ENCODE measurements around the gene DNPH1. TPM values are rescaled to one million over a fixed set of nuclear protein-coding genes. Genes with fewer than 3 reads are reported as not detected.

Gene DNPH1
- total RNA-seq, 1 donor from 2014 or later = 39.1 TPM

DNA sequence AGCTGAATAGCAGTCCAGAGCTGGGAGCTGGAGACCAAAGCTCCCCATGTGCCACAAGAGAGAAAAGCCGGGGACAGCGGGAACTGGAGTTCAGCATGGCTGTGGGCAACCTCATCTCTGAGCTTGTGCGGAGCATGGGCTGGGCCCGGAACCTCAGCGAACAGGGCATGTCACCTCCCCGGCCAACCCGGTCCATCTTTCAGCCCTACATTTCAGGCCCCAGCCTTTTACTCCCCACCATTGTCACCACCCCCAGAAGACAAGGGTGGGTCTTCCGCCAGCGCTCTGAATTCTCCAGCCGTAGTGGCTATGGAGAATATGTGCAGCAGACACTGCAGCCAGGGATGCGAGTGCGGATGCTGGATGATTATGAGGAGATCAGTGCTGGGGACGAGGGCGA lies 43.3 kb downstream of the DNPH1 start:
- peaks cover 0 to 12% of the 10 kb centered on the region in 2 donors for H3K4me1 ChIP-seq
- H3K36me3 ChIP-seq = peaks cover 31 to 41% of the 10 kb centered on the region in 2 donors
- H3K4me3 ChIP-seq = no peak overlapping the region
- H3K9me3 ChIP-seq = no peaks in the 10 kb centered on the region
- intact Hi-C loops (cut with DNase I) = no loop called here
- TF ChIP-seq, protein P1, sequence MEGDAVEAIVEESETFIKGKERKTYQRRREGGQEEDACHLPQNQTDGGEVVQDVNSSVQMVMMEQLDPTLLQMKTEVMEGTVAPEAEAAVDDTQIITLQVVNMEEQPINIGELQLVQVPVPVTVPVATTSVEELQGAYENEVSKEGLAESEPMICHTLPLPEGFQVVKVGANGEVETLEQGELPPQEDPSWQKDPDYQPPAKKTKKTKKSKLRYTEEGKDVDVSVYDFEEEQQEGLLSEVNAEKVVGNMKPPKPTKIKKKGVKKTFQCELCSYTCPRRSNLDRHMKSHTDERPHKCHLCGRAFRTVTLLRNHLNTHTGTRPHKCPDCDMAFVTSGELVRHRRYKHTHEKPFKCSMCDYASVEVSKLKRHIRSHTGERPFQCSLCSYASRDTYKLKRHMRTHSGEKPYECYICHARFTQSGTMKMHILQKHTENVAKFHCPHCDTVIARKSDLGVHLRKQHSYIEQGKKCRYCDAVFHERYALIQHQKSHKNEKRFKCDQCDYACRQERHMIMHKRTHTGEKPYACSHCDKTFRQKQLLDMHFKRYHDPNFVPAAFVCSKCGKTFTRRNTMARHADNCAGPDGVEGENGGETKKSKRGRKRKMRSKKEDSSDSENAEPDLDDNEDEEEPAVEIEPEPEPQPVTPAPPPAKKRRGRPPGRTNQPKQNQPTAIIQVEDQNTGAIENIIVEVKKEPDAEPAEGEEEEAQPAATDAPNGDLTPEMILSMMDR (IDR thresholded peaks at IDR 0.05) = no peak
- no peak for DNase-seq (ENCODE audit: low spot score in 2 of 2)
- H3K27me3 ChIP-seq = no peaks in the 10 kb centered on the region
- H3K27ac ChIP-seq = no peak overlapping the region

- no peak for DNase-seq (ENCODE audit: low spot score in 2 of 2)
- no peak overlapping the region for H3K27ac ChIP-seq
- TF ChIP-seq, protein P1 (IDR thresholded peaks at IDR 0.05) = no peak
- peaks cover 0 to 12% of the 10 kb centered on the region in 2 donors for H3K4me1 ChIP-seq
- H3K4me3 ChIP-seq = no peak overlapping the region
- H3K27me3 ChIP-seq = no peaks in the 10 kb centered on the region
- intact Hi-C loops (cut with DNase I) = no loop called here
- H3K9me3 ChIP-seq = no peaks in the 10 kb centered on the region
- peaks cover 31 to 43% of the 10 kb centered on the region in 2 donors for H3K36me3 ChIP-seq
Observed at GRCh38 chr6:43185391-43185985, 43.8 kb downstream of the DNPH1 start.

GRCh38 chr6:43184268-43184985 lies 44.9 kb downstream of the DNPH1 start:
- intact Hi-C loops (cut with DNase I) = no loop called here
- no peak overlapping the region for H3K27ac ChIP-seq
- TF ChIP-seq, protein P1 (IDR thresholded peaks at IDR 0.05) = no peak
- no peaks in the 10 kb centered on the region for H3K9me3 ChIP-seq
- peaks cover 37 to 54% of the 10 kb centered on the region in 2 donors for H3K36me3 ChIP-seq
- no peaks in the 10 kb centered on the region for H3K27me3 ChIP-seq
- no peak for DNase-seq (ENCODE audit: low spot score in 2 of 2)
- H3K4me3 ChIP-seq = no peak overlapping the region
- H3K4me1 ChIP-seq = peaks cover 0 to 12% of the 10 kb centered on the region in 2 donors

DNA sequence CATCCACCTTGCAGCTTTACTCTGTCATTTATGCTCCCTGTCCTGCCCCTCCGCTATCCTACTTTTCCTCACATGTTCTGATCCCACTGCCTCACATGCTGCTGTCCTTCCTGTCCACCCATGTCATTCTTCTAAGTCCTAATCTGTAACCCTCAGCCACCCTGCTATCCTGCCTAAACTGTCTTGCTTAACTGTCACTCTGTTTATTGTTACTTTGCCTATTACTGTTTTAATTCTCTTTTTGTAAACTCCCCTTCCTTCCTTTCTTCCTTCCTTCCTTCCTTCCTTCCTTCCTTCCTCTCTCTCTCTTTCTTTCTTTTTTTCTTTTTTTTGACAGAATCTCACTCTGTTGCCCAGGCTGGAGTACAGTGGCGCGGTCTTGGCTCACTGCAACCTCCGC lies 45.8 kb downstream of the DNPH1 start:
- no peaks in the 10 kb centered on the region for H3K27me3 ChIP-seq
- TF ChIP-seq, protein P1 (IDR thresholded peaks at IDR 0.05) = no peak
- H3K36me3 ChIP-seq = peaks cover 44 to 60% of the 10 kb centered on the region in 2 donors
- no peak for DNase-seq (ENCODE audit: low spot score in 2 of 2)
- peaks cover 0 to 12% of the 10 kb centered on the region in 2 donors for H3K4me1 ChIP-seq
- H3K9me3 ChIP-seq = no peaks in the 10 kb centered on the region
- H3K4me3 ChIP-seq = no peak overlapping the region
- H3K27ac ChIP-seq = no peak overlapping the region
- intact Hi-C loops (cut with DNase I) = no loop called here

DNA sequence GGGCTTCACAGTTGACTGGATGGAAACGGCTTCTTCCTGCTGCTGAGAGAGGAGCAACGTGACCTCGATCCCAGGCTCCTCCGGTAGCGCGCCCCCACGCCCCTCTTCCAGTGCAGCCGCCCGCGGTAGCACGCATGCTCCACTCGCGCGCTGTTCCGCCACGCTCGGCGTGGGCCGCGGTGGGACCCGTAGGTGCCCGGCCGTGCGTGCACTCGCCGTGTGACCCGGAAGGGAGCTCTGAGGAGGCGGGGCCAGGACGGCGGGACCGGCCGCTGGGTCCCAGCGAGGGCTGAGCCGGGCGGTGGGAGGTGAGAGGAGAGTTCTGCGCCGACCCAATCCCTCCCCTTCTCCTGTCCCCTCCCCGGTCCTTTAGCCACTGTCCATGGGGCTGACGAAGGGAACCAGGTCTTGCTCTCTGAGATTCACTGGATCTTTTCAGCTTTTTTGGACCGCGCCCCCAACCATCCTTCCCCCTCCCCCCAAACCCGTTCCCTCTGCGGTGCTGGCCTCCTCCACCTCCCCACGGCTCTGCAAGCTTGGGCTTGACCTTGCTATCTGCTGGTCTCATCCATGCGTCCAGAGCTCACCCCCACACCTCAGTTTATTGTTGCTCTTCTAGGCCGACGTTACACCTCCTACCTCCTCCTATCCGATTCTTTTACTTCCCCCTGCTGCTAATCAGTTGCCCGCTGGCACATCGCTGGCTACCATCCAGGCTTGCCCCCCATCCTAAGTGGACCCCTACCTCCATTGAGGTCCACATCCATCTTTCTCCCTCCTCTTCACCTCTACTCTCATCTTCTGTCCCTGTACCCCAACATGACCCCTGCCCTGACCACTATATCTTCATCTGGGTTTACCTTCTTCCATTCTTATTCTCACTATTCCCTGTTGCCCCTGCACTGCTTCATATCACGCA lies 47.1 kb downstream of the DNPH1 start, which contains the start of gene CUL9:
CUL9 (plus strand) TSS at position 255 of the 919 bp plus-strand sequence. CDS start 2,115 bp downstream, outside the sequence.
- H3K4me1 ChIP-seq = peaks cover 0 to 12% of the 10 kb centered on the region in 2 donors
- H3K4me3 ChIP-seq = peak within 1 kb of the TSS; percentile 71 to 77
- peak within 1 kb of the TSS; percentile 59 to 71 for H3K27ac ChIP-seq
- TF ChIP-seq, protein P1 (IDR thresholded peaks at IDR 0.05) = no peak
- H3K36me3 ChIP-seq = peaks cover 38 to 60% of the 10 kb centered on the region in 2 donors
- DNase-seq (ENCODE audit: low spot score in 2 of 2) = peak in 1 of 2 donors; percentile 90
- no peaks in the 10 kb centered on the region for H3K9me3 ChIP-seq
- H3K27me3 ChIP-seq = no peaks in the 10 kb centered on the region
- intact Hi-C loops (cut with DNase I) = no loop called here

All from ascending aorta (tissue), 2 donors.